Endodermal cell (in vitro differentiated cells): Measurements from ENCODE around the gene SAV1. TPM values are rescaled to one million over a fixed set of nuclear protein-coding genes. Genes with fewer than 3 reads are reported as not detected.

ENCODE experiments used
- DNase-seq: peaks from one replicate; pipeline ENCODE4 v3.0.0-alpha.2; 2017
- H3K27ac ChIP-seq: 2 replicates; pipeline ENCODE4 v1.5.1; 2013; ENCODE audit warnings: mild to moderate bottlenecking, low read depth, low read length, moderate library complexity
- H3K27me3 ChIP-seq: 2 replicates; pipeline ENCODE4 v1.6.1; 2013; ENCODE audit warnings: mild to moderate bottlenecking, low read length, moderate library complexity; ENCODE audit not compliant: insufficient read depth, control insufficient read depth, poor library complexity, severe bottlenecking
- H3K36me3 ChIP-seq: 2 replicates; pipeline ENCODE4 v1.7.0; 2013; ENCODE audit warnings: mild to moderate bottlenecking, low read length, moderate library complexity; ENCODE audit not compliant: control insufficient read depth, insufficient read depth
- H3K4me1 ChIP-seq: one replicate; pipeline ENCODE4 v1.7.0; 2013; ENCODE audit warnings: low read length; ENCODE audit not compliant: control insufficient read depth, insufficient read depth
- H3K4me3 ChIP-seq: 2 replicates; pipeline ENCODE4 v1.5.1; 2013; ENCODE audit warnings: mild to moderate bottlenecking, low read length, moderate library complexity
- H3K9ac ChIP-seq: 2 replicates; pipeline ENCODE4 v1.6.1; 2013; ENCODE audit warnings: mild to moderate bottlenecking, low read length, moderate library complexity; ENCODE audit not compliant: poor library complexity, severe bottlenecking; ENCODE audit errors: extremely low read depth
- H3K9me3 ChIP-seq: 2 replicates; pipeline ENCODE4 v1.6.1; 2013; ENCODE audit warnings: mild to moderate bottlenecking, low read length, moderate library complexity; ENCODE audit not compliant: control insufficient read depth
- H3K27ac Mint-ChIP-seq: 2 replicates; pipeline ENCODE4 v1.8.0; 2020; ENCODE audit warnings: mixed read lengths
- H3K27me3 Mint-ChIP-seq: 2 replicates; pipeline ENCODE4 v1.8.0; 2021; ENCODE audit warnings: mild to moderate bottlenecking, mixed read lengths; ENCODE audit not compliant: insufficient read depth
- H3K36me3 Mint-ChIP-seq: 2 replicates; pipeline ENCODE4 v1.8.0; 2020; ENCODE audit warnings: low read depth, mixed read lengths
- H3K4me1 Mint-ChIP-seq: 2 replicates; pipeline ENCODE4 v1.8.0; 2020; ENCODE audit warnings: mixed read lengths
- H3K4me3 Mint-ChIP-seq: 2 replicates; pipeline ENCODE4 v1.8.0; 2020; ENCODE audit warnings: mild to moderate bottlenecking, moderate library complexity, mixed read lengths
- H3K9me3 Mint-ChIP-seq: 2 replicates; pipeline ENCODE4 v1.8.0; 2020; ENCODE audit warnings: mild to moderate bottlenecking, mixed read lengths
- WGBS, 2 experiments: methylation state at CpG; one replicate each; pipeline versions ENCODE4 v1.1.5 to v1.1.7; 2013; ENCODE audit warnings: missing lambda C conversion rate in 2 of 2, mixed read lengths in 1 of 2; ENCODE audit not compliant: insufficient coverage in 1 of 2, insufficient read length in 1 of 2; 5-methylcytosine and 5-hydroxymethylcytosine counted together
- total RNA-seq, 2 donors: library from RNA; stranded (reverse); fragmentation: NEBNext Ultra II Directional in 1 of 2; extraction: Animal tissue kit (Norgen Biotek cat#: 25700) in 1 of 2; gene quantifications; 2 replicates in 1 of 2; 3 replicates in 1 of 2; pipeline ENCODE4 v1.2.1, GENCODE V29; 2021
- TF ChIP-seq, protein P1 (sequence below): fragments of 200-600 bp; sonication (generic); conservative IDR thresholded peaks from 2 replicates; pipeline ENCODE4 v1.5.0; 2021; ENCODE audit warnings: antibody characterized with exemption, mild to moderate bottlenecking

SAV1 gene
- total RNA-seq, 2 donors from 2014 or later: 42.1 to 44.0 TPM

DNA sequence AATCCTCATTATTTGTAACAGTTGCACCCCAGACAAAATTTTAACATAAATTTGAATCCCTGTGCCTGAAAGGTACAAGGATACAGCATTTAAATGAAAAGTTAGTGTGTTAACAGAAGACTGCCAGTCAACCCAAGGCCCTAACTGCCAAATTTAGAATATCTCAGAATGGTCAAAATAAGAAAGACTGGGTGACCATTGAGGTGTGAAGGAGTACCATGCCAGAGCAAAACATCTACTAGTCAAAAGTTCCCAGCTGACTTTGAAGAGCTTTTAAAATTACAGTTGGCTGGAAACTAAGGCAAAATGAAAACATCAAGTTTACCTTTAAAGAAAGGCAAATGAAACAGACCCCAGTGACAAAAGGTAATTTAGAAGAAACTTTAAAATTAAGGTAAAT, 18.4 kb downstream of the SAV1 start:
- H3K36me3 Mint-ChIP-seq: peaks cover 15% of the 10 kb centered on the region
- no peaks in the 10 kb centered on the region for H3K27me3 ChIP-seq
- H3K4me1 ChIP-seq: no peaks in the 10 kb centered on the region
- no peaks in the 10 kb centered on the region for H3K9me3 ChIP-seq
- no peaks in the 10 kb centered on the region for H3K27me3 Mint-ChIP-seq
- H3K36me3 ChIP-seq: peaks cover 9% of the 10 kb centered on the region
- no peak overlapping the region for H3K9ac ChIP-seq
- no peaks in the 10 kb centered on the region for H3K9me3 Mint-ChIP-seq
- no peak overlapping the region for H3K27ac ChIP-seq
- no peaks in the 10 kb centered on the region for H3K4me1 Mint-ChIP-seq
- TF ChIP-seq, protein P1, sequence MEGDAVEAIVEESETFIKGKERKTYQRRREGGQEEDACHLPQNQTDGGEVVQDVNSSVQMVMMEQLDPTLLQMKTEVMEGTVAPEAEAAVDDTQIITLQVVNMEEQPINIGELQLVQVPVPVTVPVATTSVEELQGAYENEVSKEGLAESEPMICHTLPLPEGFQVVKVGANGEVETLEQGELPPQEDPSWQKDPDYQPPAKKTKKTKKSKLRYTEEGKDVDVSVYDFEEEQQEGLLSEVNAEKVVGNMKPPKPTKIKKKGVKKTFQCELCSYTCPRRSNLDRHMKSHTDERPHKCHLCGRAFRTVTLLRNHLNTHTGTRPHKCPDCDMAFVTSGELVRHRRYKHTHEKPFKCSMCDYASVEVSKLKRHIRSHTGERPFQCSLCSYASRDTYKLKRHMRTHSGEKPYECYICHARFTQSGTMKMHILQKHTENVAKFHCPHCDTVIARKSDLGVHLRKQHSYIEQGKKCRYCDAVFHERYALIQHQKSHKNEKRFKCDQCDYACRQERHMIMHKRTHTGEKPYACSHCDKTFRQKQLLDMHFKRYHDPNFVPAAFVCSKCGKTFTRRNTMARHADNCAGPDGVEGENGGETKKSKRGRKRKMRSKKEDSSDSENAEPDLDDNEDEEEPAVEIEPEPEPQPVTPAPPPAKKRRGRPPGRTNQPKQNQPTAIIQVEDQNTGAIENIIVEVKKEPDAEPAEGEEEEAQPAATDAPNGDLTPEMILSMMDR: no peak
- DNase-seq: no peak
- no peak overlapping the region for H3K4me3 ChIP-seq
- H3K4me3 Mint-ChIP-seq: no peak overlapping the region
- H3K27ac Mint-ChIP-seq: no peak overlapping the region

DNA sequence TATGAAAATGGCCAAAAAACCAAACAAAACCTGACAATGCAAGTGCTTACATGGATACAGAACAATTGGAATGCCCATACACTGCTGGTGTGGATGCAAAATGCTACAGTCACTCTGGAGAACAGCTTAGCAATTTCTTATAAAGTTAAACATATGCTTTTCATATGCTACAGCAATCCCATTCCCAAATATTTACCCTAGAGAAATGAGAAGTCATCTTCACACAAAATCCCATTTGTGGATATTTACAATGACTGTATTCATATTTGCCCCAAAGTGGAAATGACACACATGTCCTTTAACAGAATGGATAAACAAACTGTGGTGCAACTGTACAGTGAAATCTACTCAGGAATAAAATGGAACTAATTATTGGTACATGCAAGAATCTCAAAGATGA, 20.4 kb downstream of the SAV1 start:
- H3K9me3 Mint-ChIP-seq: no peaks in the 10 kb centered on the region
- Histone ChIP-seq H3K9me3 (no peaks in the 10 kb centered on the region), H3K27me3 (no peaks in the 10 kb centered on the region)

DNA sequence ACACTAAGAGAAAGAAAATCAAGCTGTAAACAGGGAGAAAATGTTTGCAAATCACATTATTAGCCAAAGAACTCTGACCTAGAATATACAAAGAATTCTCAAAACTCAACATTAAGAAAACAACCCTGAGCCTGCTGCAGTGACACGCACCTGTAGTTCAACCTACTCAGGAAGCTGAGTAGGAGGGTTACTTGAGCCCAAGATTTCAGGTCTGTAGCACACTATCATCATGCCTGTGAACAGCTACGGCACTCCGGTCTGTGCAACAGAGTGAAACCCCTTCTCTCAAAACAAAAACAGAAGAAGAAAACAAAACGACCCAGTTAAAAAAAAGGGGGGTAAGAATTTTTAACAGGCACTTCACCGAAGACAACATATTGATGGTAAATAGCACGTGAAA, 20.8 kb downstream of the SAV1 start:
- WGBS, 2 experiments: 90 to 100% methylated on average over 4 to 6 of the region's 6 CpGs
- Histone ChIP-seq H3K9ac (no peak overlapping the region), H3K27me3 (no peaks in the 10 kb centered on the region), H3K9me3 (no peaks in the 10 kb centered on the region), H3K36me3 (peaks cover 12% of the 10 kb centered on the region), H3K4me3 (no peak overlapping the region), H3K4me1 (no peaks in the 10 kb centered on the region), H3K27ac (no peak overlapping the region)
- TF ChIP-seq, protein P1: no peak
- Mint-ChIP-seq H3K4me1 (peaks cover 3% of the 10 kb centered on the region), H3K4me3 (no peak overlapping the region), H3K27ac (no peak overlapping the region), H3K9me3 (no peaks in the 10 kb centered on the region), H3K27me3 (no peaks in the 10 kb centered on the region), H3K36me3 (peaks cover 25% of the 10 kb centered on the region)
- DNase-seq: no peak

More for the DNA sequence above, 20.4 kb downstream of the SAV1 start:
- H3K9ac ChIP-seq: no peak overlapping the region
- no peak overlapping the region for H3K4me3 Mint-ChIP-seq
- H3K27ac ChIP-seq: no peak overlapping the region
- H3K4me1 ChIP-seq: no peaks in the 10 kb centered on the region
- peaks cover 3% of the 10 kb centered on the region for H3K4me1 Mint-ChIP-seq
- TF ChIP-seq, protein P1: no peak
- H3K27ac Mint-ChIP-seq: no peak overlapping the region
- peaks cover 11% of the 10 kb centered on the region for H3K36me3 ChIP-seq
- H3K27me3 Mint-ChIP-seq: no peaks in the 10 kb centered on the region
- no peak overlapping the region for H3K4me3 ChIP-seq
- DNase-seq: no peak
- H3K36me3 Mint-ChIP-seq: peaks cover 24% of the 10 kb centered on the region
